ENCODE results near the gene C20orf173.

C20orf173 gene, protein sequence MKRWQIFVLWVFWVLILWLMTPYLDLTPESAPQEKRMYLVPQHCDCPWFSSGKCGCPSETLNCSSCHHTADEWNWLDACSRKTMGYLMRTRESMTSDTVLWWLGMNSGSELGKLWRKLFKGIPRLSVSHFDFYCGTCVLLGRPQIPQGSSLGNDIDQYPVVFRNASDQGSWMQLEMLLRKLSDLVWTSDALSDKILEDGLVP

DNA sequence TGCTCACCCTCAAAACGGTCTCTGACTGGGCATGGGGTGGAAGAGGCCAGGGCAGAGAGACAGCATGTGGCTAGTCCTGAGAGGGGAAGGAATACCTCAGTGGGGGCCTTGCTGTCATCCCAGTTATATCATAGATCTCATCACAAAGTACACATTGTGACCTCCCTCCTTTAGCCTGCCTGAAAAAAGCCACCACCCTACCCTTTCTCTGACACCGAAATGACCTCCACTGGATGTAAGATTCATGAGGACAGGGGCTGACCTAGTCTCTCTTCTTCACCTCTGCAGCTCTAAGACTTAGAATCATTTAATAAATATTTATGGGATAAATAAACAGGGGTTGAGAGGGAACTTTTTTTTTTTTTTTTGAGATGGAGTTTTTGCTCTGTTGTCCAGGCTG lies at the start of gene C20orf173:
C20orf173 (minus strand) TSS at position 101 of the 400 bp plus-strand sequence. CDS start 279 bp downstream, outside the sequence.
- Histone ChIP-seq H3K4me3 (no peak within 1 kb of the TSS), H3K27ac (no peak within 1 kb of the TSS), H3K9me3 (no peaks in the 10 kb centered on the region), H3K27me3 (no peaks in the 10 kb centered on the region), H3K4me1 (no peaks in the 10 kb centered on the region), H3K36me3 (no peaks in the 10 kb centered on the region)
- TF ChIP-seq, protein P1, sequence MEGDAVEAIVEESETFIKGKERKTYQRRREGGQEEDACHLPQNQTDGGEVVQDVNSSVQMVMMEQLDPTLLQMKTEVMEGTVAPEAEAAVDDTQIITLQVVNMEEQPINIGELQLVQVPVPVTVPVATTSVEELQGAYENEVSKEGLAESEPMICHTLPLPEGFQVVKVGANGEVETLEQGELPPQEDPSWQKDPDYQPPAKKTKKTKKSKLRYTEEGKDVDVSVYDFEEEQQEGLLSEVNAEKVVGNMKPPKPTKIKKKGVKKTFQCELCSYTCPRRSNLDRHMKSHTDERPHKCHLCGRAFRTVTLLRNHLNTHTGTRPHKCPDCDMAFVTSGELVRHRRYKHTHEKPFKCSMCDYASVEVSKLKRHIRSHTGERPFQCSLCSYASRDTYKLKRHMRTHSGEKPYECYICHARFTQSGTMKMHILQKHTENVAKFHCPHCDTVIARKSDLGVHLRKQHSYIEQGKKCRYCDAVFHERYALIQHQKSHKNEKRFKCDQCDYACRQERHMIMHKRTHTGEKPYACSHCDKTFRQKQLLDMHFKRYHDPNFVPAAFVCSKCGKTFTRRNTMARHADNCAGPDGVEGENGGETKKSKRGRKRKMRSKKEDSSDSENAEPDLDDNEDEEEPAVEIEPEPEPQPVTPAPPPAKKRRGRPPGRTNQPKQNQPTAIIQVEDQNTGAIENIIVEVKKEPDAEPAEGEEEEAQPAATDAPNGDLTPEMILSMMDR (IDR thresholded peaks at IDR 0.05): no peak
- no peak for DNase-seq
- intact Hi-C loops (cut with DNase I; ENCODE audit: low total_unique reads): no loop called here

DNA sequence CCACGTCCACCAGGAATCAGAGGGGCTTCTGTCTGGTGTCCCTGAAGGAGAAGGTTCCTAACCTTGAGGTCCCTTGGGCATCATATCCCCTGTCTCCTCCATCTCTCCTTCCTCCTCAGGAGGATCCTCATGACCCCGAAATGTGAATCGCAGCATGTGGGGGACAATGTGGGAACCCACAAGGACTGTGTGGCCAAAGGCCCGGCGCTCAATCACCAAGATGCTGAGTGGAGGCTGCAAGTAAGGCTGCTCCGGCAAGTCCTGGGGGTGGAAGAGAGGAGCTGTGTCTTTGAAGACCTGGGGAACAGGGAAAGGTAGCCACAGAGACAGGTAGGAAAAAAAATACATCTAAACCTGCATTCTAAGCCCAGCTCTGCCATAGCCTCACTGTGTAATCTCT lies 49.7 kb upstream of the C20orf173 start:
- intact Hi-C loops (cut with DNase I; ENCODE audit: low total_unique reads): no loop called here
- Histone ChIP-seq H3K4me3 (no peak overlapping the region), H3K27ac (no peak overlapping the region), H3K27me3 (peaks cover 0 to 7% of the 10 kb centered on the region in 2 donors), H3K9me3 (no peaks in the 10 kb centered on the region), H3K36me3 (no peaks in the 10 kb centered on the region), H3K4me1 (no peaks in the 10 kb centered on the region)
- TF ChIP-seq, protein P1 (IDR thresholded peaks at IDR 0.05): no peak
- no peak for DNase-seq

DNA sequence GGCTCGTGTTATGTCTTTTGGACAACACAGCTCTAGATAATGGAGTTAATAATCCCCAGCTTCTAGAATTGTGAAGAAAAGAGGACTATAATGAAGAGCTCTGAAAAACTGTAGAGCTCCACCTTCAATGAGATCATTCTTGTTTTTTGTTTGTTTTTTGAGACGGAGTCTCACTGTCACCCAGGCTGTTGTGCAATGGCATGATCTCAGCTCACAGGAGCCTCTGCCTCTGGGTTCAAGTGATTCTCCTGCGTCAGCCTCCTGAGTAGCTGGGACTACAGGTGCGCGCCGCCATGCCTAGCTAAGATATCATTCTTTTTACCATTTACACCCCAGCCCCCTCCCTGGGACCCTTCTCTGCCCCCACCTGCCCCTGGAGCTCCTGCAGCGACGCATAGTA lies 49.0 kb upstream of the C20orf173 start:
- TF ChIP-seq, protein P1 (IDR thresholded peaks at IDR 0.05): no peak
- Histone ChIP-seq H3K9me3 (no peaks in the 10 kb centered on the region), H3K27me3 (peaks cover 0 to 7% of the 10 kb centered on the region in 2 donors), H3K36me3 (no peaks in the 10 kb centered on the region), H3K4me1 (no peaks in the 10 kb centered on the region), H3K27ac (no peak overlapping the region), H3K4me3 (no peak overlapping the region)
- DNase-seq: no peak
- intact Hi-C loops (cut with DNase I; ENCODE audit: low total_unique reads): no loop called here

DNA sequence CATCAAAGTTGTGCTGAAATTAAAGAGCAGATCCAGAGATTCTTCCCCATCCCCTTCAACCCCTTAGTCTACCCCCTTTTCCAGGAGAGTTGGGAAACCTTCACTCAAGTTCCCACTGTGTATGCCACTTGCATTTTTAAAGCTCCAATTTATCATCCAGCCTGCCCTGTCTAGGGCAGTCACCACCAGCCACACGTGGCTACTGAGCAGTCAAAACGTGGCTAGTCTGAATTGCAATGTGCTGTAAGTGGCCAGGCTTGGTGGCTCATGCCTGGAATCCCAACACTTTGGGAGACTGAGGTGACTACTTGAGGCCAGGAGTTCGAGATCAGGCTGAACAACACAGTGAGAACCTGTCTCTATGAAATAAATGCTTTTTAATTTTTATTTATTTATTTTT lies 47.4 kb upstream of the C20orf173 start:
- Histone ChIP-seq H3K9me3 (peaks cover 0 to 8% (median 4%) of the 10 kb centered on the region in 3 donors), H3K27me3 (peaks cover 0 to 7% of the 10 kb centered on the region in 2 donors), H3K27ac (no peak overlapping the region), H3K4me3 (no peak overlapping the region), H3K36me3 (no peaks in the 10 kb centered on the region), H3K4me1 (no peaks in the 10 kb centered on the region)
- DNase-seq: peak in 1 of 2 donors; percentile 52
- intact Hi-C loops (cut with DNase I; ENCODE audit: low total_unique reads): no loop called here
- TF ChIP-seq, protein P1 (IDR thresholded peaks at IDR 0.05): no peak

DNA sequence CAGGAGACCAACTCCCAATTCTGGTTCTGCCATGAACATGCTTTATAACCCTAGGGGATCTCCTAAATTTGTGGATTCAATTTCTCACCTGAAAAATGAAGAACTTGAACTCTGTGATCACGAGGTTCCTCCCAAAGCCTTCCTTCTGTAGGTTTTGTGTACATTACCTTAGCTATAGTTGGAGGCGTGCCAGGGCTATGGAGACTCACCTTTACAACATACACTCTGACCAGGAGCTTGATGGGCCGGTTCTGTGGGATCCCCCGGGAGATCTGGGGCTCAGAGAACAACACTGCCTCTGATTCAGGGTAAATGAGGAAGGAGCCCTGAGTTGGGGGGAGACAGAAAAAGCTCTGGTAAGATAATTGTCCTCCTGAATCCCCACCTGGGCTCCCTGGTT lies 46.5 kb upstream of the C20orf173 start:
- Histone ChIP-seq H3K9me3 (peaks cover 0 to 8% (median 4%) of the 10 kb centered on the region in 3 donors), H3K36me3 (no peaks in the 10 kb centered on the region), H3K27ac (no peak overlapping the region), H3K4me3 (no peak overlapping the region), H3K4me1 (no peaks in the 10 kb centered on the region), H3K27me3 (peaks cover 0 to 7% of the 10 kb centered on the region in 2 donors)
- no peak for DNase-seq
- TF ChIP-seq, protein P1 (IDR thresholded peaks at IDR 0.05): no peak
- intact Hi-C loops (cut with DNase I; ENCODE audit: low total_unique reads): no loop called here

Data from tibial artery (tissue), 4 donors.